Transverse colon (tissue), 4 donors: Measurements from ENCODE around the gene PAX7. TPM values are rescaled to one million over a fixed set of nuclear protein-coding genes. Genes with fewer than 3 reads are reported as not detected.

Experiments used
- DNase-seq: peaks from one replicate; pipeline ENCODE4 v3.0.0-alpha.2; 2019
- H3K27ac ChIP-seq, 4 donors: fragments of 200-600 bp; sonication (generic); 2 replicates each; pipeline ENCODE4 v1.5.1; 2016 to 2018; ENCODE audit warnings: inconsistent platforms in 4 of 4
- H3K27me3 ChIP-seq: fragments of 200-600 bp; sonication (generic); 2 replicates; pipeline ENCODE4 v1.5.1; 2017; ENCODE audit warnings: inconsistent platforms
- H3K36me3 ChIP-seq, 4 donors: fragments of 200-600 bp; sonication (generic); 2 replicates each; pipeline ENCODE4 v1.5.1; 2017 to 2019; ENCODE audit warnings: inconsistent platforms in 4 of 4
- H3K4me1 ChIP-seq, 4 donors: fragments of 200-600 bp; sonication (generic); 2 replicates each; pipeline ENCODE4 v1.5.1; 2017 to 2020; ENCODE audit warnings: inconsistent platforms in 4 of 4
- H3K4me3 ChIP-seq, 4 donors: fragments of 200-600 bp; sonication (generic); 1 replicate in 1 of 4; 2 replicates in 3 of 4; pipeline versions ENCODE4 v1.5.1 to v1.6.1; 2017 to 2019; ENCODE audit warnings: inconsistent platforms in 4 of 4
- H3K9me3 ChIP-seq, 2 donors: fragments of 200-600 bp; sonication (generic); 2 replicates each; pipeline ENCODE4 v1.5.1; 2017 to 2019; ENCODE audit warnings: inconsistent platforms in 2 of 2
- CTCF ChIP-seq, 5 experiments: fragments of 200-600 bp in 3 of 5; fragments of 450-650 bp in 2 of 5; sonication (generic) in 3 of 5; IDR thresholded peaks; 1 replicate in 2 of 5; 2 replicates in 3 of 5; pipeline ENCODE4 v1.5.1; 2016 to 2017; ENCODE audit warnings: antibody characterized with exemption in 5 of 5, inconsistent platforms in 3 of 5, mild to moderate bottlenecking in 2 of 5, moderate library complexity in 1 of 5
- EP300 ChIP-seq: sonication (generic); formaldehyde crosslinking; IDR thresholded peaks from one replicate; pipeline ENCODE4 v1.6.1; 2017; ENCODE audit warnings: antibody characterized with exemption, low read depth
- POLR2A ChIP-seq: fragments of 450-650 bp; IDR thresholded peaks from one replicate; pipeline ENCODE4 v1.6.1; 2016; ENCODE audit warnings: antibody characterized with exemption, mild to moderate bottlenecking, moderate library complexity
- POLR2AphosphoS5 ChIP-seq, 3 donors: sonication (generic); formaldehyde crosslinking; IDR thresholded peaks; one replicate each; pipeline ENCODE4 v1.6.1; 2016; ENCODE audit warnings: antibody characterized with exemption in 3 of 3
- WGBS, 2 donors: methylation state at CpG; one replicate each; pipeline ENCODE4 v1.1.5; 2018; ENCODE audit warnings: low coverage in 1 of 2; 5-methylcytosine and 5-hydroxymethylcytosine counted together
- in situ Hi-C, 4 donors: fragments of 200-750 bp; cut with MboI; loops; one replicate each; pipeline versions ENCODE4 v1.15.0 to v1.15.1; 2017; ENCODE audit warnings: low sequenced_read_pairs in 3 of 4, low pct_ligation_motif_present in 1 of 4, low pct_unique_long_range_greater_than_20kb in 1 of 4
- intact Hi-C: fragments of 100-400 bp; cut with DNase I; formaldehyde crosslinking; loops from one replicate; pipeline ENCODE4 v1.15.1; 2023; ENCODE audit warnings: low total_unique reads
- total RNA-seq, 4 donors: library from RNA; depleted of rRNA; stranded (reverse); fragments of >200 nt; gene quantifications; one replicate each; pipeline ENCODE4 v1.1.0, GENCODE V29; 2016

Gene PAX7
- total RNA-seq, 4 donors from 2014 or later, result not detected

GRCh38 chr1:18629659-18630510 lies 761 bp upstream of the PAX7 start:
- 22 to 23% methylated on average over 9 to 39 of the region's 39 CpGs for WGBS, 2 donors
- Histone ChIP-seq H3K27ac (no peak overlapping the region), H3K9me3 (no peaks in the 10 kb centered on the region), H3K36me3 (no peaks in the 10 kb centered on the region), H3K4me3 (no peak overlapping the region), H3K4me1 (peaks cover 0 to 10% (median 8%) of the 10 kb centered on the region in 4 donors), H3K27me3 (peaks cover 100% of the 10 kb centered on the region)
- in situ Hi-C loops (no loop called here), intact Hi-C loops (no loop called here)
- TF ChIP-seq EP300, result no peak
- no peak for TF ChIP-seq POLR2A
- TF ChIP-seq CTCF (IDR thresholded peaks at IDR 0.05), result no peak
- TF ChIP-seq POLR2AphosphoS5 (IDR thresholded peaks at IDR 0.05), result no peak
- no peak for DNase-seq

GRCh38 chr1:18631496-18632217 lies 1.0 kb downstream of the PAX7 start:
- Histone ChIP-seq H3K9me3 (no peaks in the 10 kb centered on the region), H3K4me1 (peaks cover 0 to 14% (median 8%) of the 10 kb centered on the region in 4 donors), H3K27me3 (peaks cover 100% of the 10 kb centered on the region), H3K27ac (no peak overlapping the region), H3K4me3 (no peak overlapping the region), H3K36me3 (no peaks in the 10 kb centered on the region)
- intact Hi-C loops (no loop called here), in situ Hi-C loops (no loop called here)
- DNase-seq, result no peak
- TF ChIP-seq POLR2A (no peak), POLR2AphosphoS5 (IDR thresholded peaks at IDR 0.05) (no peak), EP300 (no peak), CTCF (IDR thresholded peaks at IDR 0.05) (no peak)
- WGBS, 2 donors, result 5 to 12% methylated on average over 6 to 53 of the region's 53 CpGs

- in situ Hi-C loops (no loop called here), intact Hi-C loops (no loop called here)
- TF ChIP-seq POLR2AphosphoS5 (IDR thresholded peaks at IDR 0.05), result no peak
- no peak for TF ChIP-seq EP300
- no peak for TF ChIP-seq CTCF (IDR thresholded peaks at IDR 0.05)
- TF ChIP-seq POLR2A, result no peak
- H3K36me3 ChIP-seq, result no peaks in the 10 kb centered on the region
- no peak for DNase-seq
- no peak overlapping the region for H3K27ac ChIP-seq
- peaks cover 100% of the 10 kb centered on the region for H3K27me3 ChIP-seq
- peaks cover 0 to 14% (median 8%) of the 10 kb centered on the region in 4 donors for H3K4me1 ChIP-seq
- no peaks in the 10 kb centered on the region for H3K9me3 ChIP-seq
- 21 to 34% methylated on average over 4 to 23 of the region's 23 CpGs for WGBS, 2 donors
- H3K4me3 ChIP-seq, result no peak overlapping the region
Observed at GRCh38 chr1:18632218-18632588, 1.6 kb downstream of the PAX7 start.

GRCh38 chr1:18632783-18633421 lies 2.3 kb downstream of the PAX7 start:
- H3K27me3 ChIP-seq, result peaks cover 100% of the 10 kb centered on the region
- 4 to 17% methylated on average over 5 to 47 of the region's 48 CpGs for WGBS, 2 donors
- TF ChIP-seq EP300, result no peak
- TF ChIP-seq POLR2AphosphoS5 (IDR thresholded peaks at IDR 0.05), result no peak
- no peak for TF ChIP-seq POLR2A
- TF ChIP-seq CTCF (IDR thresholded peaks at IDR 0.05), result no peak
- H3K4me1 ChIP-seq, result peaks cover 0 to 14% (median 8%) of the 10 kb centered on the region in 4 donors
- intact Hi-C loops (no loop called here), in situ Hi-C loops (no loop called here)
- no peaks in the 10 kb centered on the region for H3K9me3 ChIP-seq
- no peak for DNase-seq
- no peak overlapping the region for H3K4me3 ChIP-seq
- no peak overlapping the region for H3K27ac ChIP-seq
- H3K36me3 ChIP-seq, result no peaks in the 10 kb centered on the region
